Adrenal gland (tissue), 12 donors: ENCODE measurements around the gene RLN3. TPM values are rescaled to one million over a fixed set of nuclear protein-coding genes. Genes with fewer than 3 reads are reported as not detected.
"Not testable (repeated sequence)": the region's sequence is repeated elsewhere in the genome, so short reads cannot be mapped to it uniquely, and the experiment has no call there.

Source experiments
- DNase-seq, 7 donors: peaks; one replicate each; pipeline ENCODE4 v3.0.0-alpha.2; 2019 to 2020
- H3K27ac ChIP-seq, 5 donors: fragments of 200-600 bp; sonication (generic) in 4 of 5; 1 replicate in 3 of 5; 2 replicates in 2 of 5; pipeline versions ENCODE4 v1.5.1 to v1.8.0; 2016 to 2020; ENCODE audit warnings: mild to moderate bottlenecking in 1 of 5
- H3K27me3 ChIP-seq: fragments of 200-600 bp; 2 replicates; pipeline ENCODE4 v1.8.0; 2021
- H3K36me3 ChIP-seq, 2 donors: fragments of 200-600 bp; replicated peaks in 1 of 2; 1 replicate in 1 of 2; 2 replicates in 1 of 2; pipeline versions ENCODE4 v1.5.1 to v1.8.0; 2018 to 2022
- H3K4me1 ChIP-seq, 2 donors: fragments of 200-600 bp; replicated peaks in 1 of 2; 1 replicate in 1 of 2; 2 replicates in 1 of 2; pipeline versions ENCODE4 v1.5.1 to v1.8.0; 2018 to 2021
- H3K4me3 ChIP-seq, 4 donors: fragments of 200-600 bp; sonication (generic) in 3 of 4; one replicate each; pipeline ENCODE4 v1.5.1; 2016 to 2018
- H3K9me3 ChIP-seq, 3 donors: fragments of 200-600 bp; sonication (generic) in 1 of 3; replicated peaks in 1 of 3; 1 replicate in 2 of 3; 2 replicates in 1 of 3; pipeline versions ENCODE4 v1.5.1 to v1.8.0; 2016 to 2021
- CTCF ChIP-seq, 6 experiments: fragments of 450-650 bp in 4 of 6; fragments of 200-600 bp in 2 of 6; sonication (generic) in 1 of 6; IDR thresholded peaks; 1 replicate in 5 of 6; 2 replicates in 1 of 6; pipeline versions ENCODE4 v1.5.1 to v1.8.0; 2016 to 2021; ENCODE audit warnings: antibody characterized with exemption in 6 of 6, mild to moderate bottlenecking in 2 of 6, moderate library complexity in 1 of 6
- POLR2A ChIP-seq, 2 donors: fragments of 450-650 bp; IDR thresholded peaks; one replicate each; pipeline ENCODE4 v1.6.1; 2017; ENCODE audit warnings: antibody characterized with exemption in 2 of 2, mild to moderate bottlenecking in 2 of 2, moderate library complexity in 1 of 2
- WGBS, 4 donors: extraction: QIAGEN DNeasy Blood & Tissue Kit in 2 of 4; methylation state at CpG; one replicate each; pipeline versions ENCODE4 v1.1.5 to v1.1.7; 2013 to 2017; 5-methylcytosine and 5-hydroxymethylcytosine counted together
- intact Hi-C, 2 donors: fragments of 100-400 bp; cut with DNase I; formaldehyde crosslinking; loops; one replicate each; pipeline versions ENCODE4 v1.14.1 to v1.15.0; 2022 to 2023
- polyA plus RNA-seq, 3 donors: library from polyadenylated mRNA; stranded (reverse); fragments of 200-250 nt in 2 of 3; fragments of 350-450 nt in 1 of 3; fragmentation: Illumina TruSeq in 1 of 3; extraction: RNeasy Lipid Tissue Mini Kit (QIAGEN cat#74804) in 1 of 3; gene quantifications; one replicate each; pipeline ENCODE4 v1.2.3, GENCODE V29; 2013 to 2014
- total RNA-seq, 9 donors: library from RNA; depleted of rRNA in 4 of 9; stranded (reverse); fragments of >200 nt in 4 of 9; fragments of 120-200 nt in 1 of 9; fragmentation: NEBNext Ultra II Directional in 1 of 9; extraction: Animal tissue kit (Norgen Biotek cat#: 25700) in 1 of 9; gene quantifications; one replicate each; pipeline versions ENCODE4 v1.1.0 to v1.2.4, GENCODE V29; 2013 to 2023
- donor health status: healthy with polysubstance abuse.
- donor health status: Bipolar disorder and iron deficiency.
- donor health status: DM: yes; HTN: yes; CAD: no.
- donor health status: DM: no; HTN: no; CAD: no.
- donor health status: DM: no; HTN: no; CAD: no.
- donor health status: DM: yes; HTN: yes; CAD: no.

The RLN3 gene
- total and polyA plus RNA-seq, 12 donors = not detected

DNA sequence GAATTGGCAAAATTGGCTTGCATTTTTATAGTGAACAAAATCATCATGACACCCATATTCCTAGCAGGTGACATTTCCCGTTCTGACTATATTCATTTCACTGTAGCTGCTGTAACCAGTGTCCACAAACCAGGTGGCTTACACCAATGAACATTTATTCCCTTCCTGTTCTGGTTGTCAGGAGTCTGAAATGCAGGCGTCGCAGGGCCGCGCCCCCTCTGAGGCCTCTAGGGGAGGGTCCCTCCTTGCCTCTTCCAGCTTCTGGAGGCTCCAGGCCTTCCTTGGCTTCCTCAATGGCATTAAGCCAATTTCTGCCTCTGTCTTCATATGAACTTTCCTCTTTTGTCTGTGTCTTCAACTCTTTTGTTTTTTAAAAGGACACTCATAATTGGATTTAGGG lies 6.5 kb upstream of the RLN3 start:
- H3K36me3 ChIP-seq = no peaks in the 10 kb centered on the region
- intact Hi-C loops = no loop called here
- no peak overlapping the region for H3K4me3 ChIP-seq
- H3K27ac ChIP-seq = no peak overlapping the region
- H3K27me3 ChIP-seq = no peaks in the 10 kb centered on the region
- DNase-seq = no peak
- 68 to 74% (median 68%) methylated on average over 5 of the region's 5 CpGs for WGBS, 4 donors
- no peaks in the 10 kb centered on the region for H3K9me3 ChIP-seq
- TF ChIP-seq POLR2A (IDR thresholded peaks at IDR 0.05) = no peak
- H3K4me1 ChIP-seq = peaks cover 0 to 4% of the 10 kb centered on the region in 2 donors

DNA sequence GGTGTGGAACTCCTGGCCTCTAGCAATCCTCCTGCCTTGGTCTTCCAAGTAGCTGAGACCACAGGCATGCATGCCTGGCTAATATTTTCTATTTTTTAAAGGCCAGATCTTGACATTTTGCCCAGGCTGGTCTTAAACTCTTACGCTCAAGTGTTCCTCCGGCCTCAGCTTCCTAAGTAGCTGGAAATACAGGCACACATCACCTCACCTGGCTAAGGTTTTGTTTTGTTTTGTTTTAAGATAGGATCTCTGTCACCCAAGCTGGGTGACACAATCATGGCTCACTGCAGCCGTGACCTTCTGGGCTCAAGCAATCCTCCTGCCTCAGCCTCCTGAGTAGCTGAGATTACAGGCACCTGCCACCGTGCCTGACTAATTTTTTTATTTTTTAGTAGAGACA lies 5.5 kb upstream of the RLN3 start:
- intact Hi-C loops = no loop called here
- Histone ChIP-seq H3K27me3 (no peaks in the 10 kb centered on the region), H3K27ac (no peak overlapping the region), H3K4me3 (no peak overlapping the region), H3K4me1 (peaks cover 0 to 4% of the 10 kb centered on the region in 2 donors), H3K36me3 (no peaks in the 10 kb centered on the region), H3K9me3 (no peaks in the 10 kb centered on the region)
- no peak for TF ChIP-seq POLR2A (IDR thresholded peaks at IDR 0.05)
- no peak for TF ChIP-seq CTCF (IDR thresholded peaks at IDR 0.05)
- no peak for DNase-seq
- 88 to 98% (median 93%) methylated on average over 4 of the region's 4 CpGs for WGBS, 4 donors

- H3K9me3 ChIP-seq = no peaks in the 10 kb centered on the region
- WGBS, 4 donors = 37 to 49% (median 42%) methylated on average over 9 of the region's 9 CpGs
Observed at GRCh38 chr19:14023404-14024235, 4.3 kb upstream of the RLN3 start.

DNA sequence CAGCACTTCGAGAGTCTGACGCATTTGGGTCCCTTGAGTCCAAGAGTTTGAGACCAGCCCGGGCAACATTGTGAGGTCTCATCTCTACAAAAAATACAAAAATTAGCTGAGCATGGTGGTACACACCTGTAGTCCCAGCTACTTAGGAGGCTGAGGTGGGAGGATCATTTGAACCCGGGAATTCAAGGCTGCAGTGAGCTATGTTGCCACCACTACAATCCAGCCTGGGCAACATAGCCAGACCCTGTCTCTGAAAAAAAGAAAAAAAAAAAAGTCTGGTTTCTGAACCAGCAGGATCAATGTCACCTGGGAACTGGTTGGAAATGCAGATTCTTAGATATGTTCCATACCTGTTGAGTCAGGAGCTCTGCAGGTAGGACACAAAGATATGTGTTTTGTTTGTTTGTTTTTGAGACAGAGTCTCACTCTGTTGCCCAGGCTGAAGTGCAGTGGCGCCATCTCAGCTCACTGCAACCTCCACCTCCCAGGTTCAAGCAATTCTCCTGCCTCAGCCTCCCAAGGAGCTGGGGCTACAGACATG lies 1.2 kb upstream of the RLN3 start:
- DNase-seq, intact Hi-C loops, H3K9me3 ChIP-seq, H3K27me3 ChIP-seq, H3K4me1 ChIP-seq, H3K27ac ChIP-seq, H3K36me3 ChIP-seq, H3K4me3 ChIP-seq: not testable (repeated sequence)
- 85 to 93% (median 88%) methylated on average over 5 of the region's 5 CpGs for WGBS, 4 donors

More at GRCh38 chr19:14023404-14024235, 4.3 kb upstream of the RLN3 start:
- no peak for TF ChIP-seq POLR2A (IDR thresholded peaks at IDR 0.05)
- TF ChIP-seq CTCF (IDR thresholded peaks at IDR 0.05) = peak; percentile 51 to 61 (median 56)
- Histone ChIP-seq H3K27me3 (no peaks in the 10 kb centered on the region), H3K27ac (peak overlapping the region in 2 of 5 donors; percentile 17 to 76), H3K4me3 (no peak overlapping the region), H3K36me3 (no peaks in the 10 kb centered on the region), H3K4me1 (peaks cover 0 to 4% of the 10 kb centered on the region in 2 donors)
- intact Hi-C loops = no loop called here
- peak; percentile 51 to 82 (median 71) for DNase-seq

DNA sequence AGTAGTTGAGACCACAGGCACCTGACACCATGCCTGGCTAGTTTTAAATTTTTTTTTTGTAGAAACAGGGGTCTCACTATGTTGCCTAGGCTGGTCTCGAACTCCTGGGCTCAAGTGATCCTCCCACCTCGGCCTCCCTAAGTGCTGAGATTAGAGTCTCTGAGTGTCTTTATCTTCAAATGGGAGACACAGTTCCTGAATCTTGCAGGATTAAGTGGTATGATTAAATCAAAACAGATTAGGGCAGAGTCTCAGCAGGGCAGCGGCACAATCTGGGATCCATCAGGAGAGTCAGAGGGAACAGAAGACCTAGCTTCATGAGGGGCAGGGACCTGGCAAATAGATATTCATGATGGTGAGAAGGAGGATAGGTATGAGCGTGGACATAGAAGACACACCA lies 953 bp downstream of the RLN3 start:
- WGBS, 4 donors = 71 to 79% (median 76%) methylated on average over 4 of the region's 4 CpGs
- intact Hi-C loops = no loop called here
- H3K4me3 ChIP-seq = no peak overlapping the region
- H3K27ac ChIP-seq = no peak overlapping the region
- H3K4me1 ChIP-seq = peaks cover 0 to 9% of the 10 kb centered on the region in 2 donors
- DNase-seq = no peak
- H3K9me3 ChIP-seq = no peaks in the 10 kb centered on the region
- TF ChIP-seq POLR2A (IDR thresholded peaks at IDR 0.05) (no peak), CTCF (IDR thresholded peaks at IDR 0.05) (no peak)
- H3K27me3 ChIP-seq = no peaks in the 10 kb centered on the region
- H3K36me3 ChIP-seq = no peaks in the 10 kb centered on the region
